HepG2 (cell line): ENCODE results near the gene C4orf33.

ENCODE experiments used
- ERF ChIP-seq: IDR thresholded peaks from 2 replicates; pipeline ENCODE4 v1.6.1; 2018; ENCODE audit warnings: missing biosample characterization, missing genetic modification reagents
- IKZF1 ChIP-seq: fragments of 450-650 bp; IDR thresholded peaks from 2 replicates; pipeline ENCODE4 v1.7.1; 2016
- JUN ChIP-seq: sonication (generic); formaldehyde crosslinking; IDR thresholded peaks from 2 replicates; pipeline ENCODE4 v1.4.0; 2020; ENCODE audit warnings: mild to moderate bottlenecking, missing genetic modification reagents
- TBX3 ChIP-seq: fragments of 450-650 bp; IDR thresholded peaks from 2 replicates; pipeline ENCODE4 v1.6.1; 2017; ENCODE audit warnings: antibody characterized with exemption, mild to moderate bottlenecking, inconsistent platforms, borderline replicate concordance
- YEATS2 ChIP-seq: sonication (generic); formaldehyde crosslinking; IDR thresholded peaks from 2 replicates; pipeline ENCODE4 v1.4.0; 2020; ENCODE audit warnings: missing genetic modification reagents, borderline replicate concordance
- ZNF614 ChIP-seq: IDR thresholded peaks from 2 replicates; pipeline ENCODE4 v1.6.1; 2018; ENCODE audit warnings: missing biosample characterization, missing genetic modification reagents, inconsistent platforms, borderline replicate concordance
- TF ChIP-seq, protein P1 (sequence below): sonication (generic); formaldehyde crosslinking; IDR thresholded peaks from 2 replicates; pipeline ENCODE4 v1.4.0; 2020; ENCODE audit warnings: missing genetic modification reagents, borderline replicate concordance
- TF ChIP-seq, protein P2 (sequence below): sonication (generic); formaldehyde crosslinking; IDR thresholded peaks from 2 replicates; pipeline ENCODE4 v1.4.0; 2020; ENCODE audit warnings: missing genetic modification reagents, borderline replicate concordance
- TF ChIP-seq, protein P3 (sequence below): sonication (generic); formaldehyde crosslinking; IDR thresholded peaks from 2 replicates; pipeline ENCODE4 v1.5.0; 2020; ENCODE audit warnings: mild to moderate bottlenecking, missing genetic modification reagents, moderate library complexity
- TF ChIP-seq, protein P4 (sequence below): sonication (generic); formaldehyde crosslinking; IDR thresholded peaks from 2 replicates; pipeline ENCODE4 v1.5.1; 2020; ENCODE audit warnings: mild to moderate bottlenecking, missing genetic modification reagents, moderate library complexity

DNA sequence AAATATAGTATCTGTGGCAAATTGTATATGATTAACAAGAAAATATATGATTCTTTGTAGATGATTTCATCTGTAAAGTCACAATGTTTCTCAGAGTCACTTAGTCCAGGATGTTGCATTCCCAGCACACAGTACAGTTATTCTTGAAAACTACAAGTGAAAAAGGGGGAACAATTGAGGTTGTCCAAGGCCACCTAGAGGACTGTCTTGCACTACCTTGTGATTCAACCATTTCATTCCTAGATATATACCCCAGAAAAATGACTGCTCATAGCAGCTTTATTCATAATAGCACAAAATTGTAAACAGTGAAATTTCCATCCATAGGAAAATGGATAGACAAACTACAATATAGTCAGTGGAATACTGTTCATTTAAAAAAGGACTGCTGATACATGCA, 16.0 kb downstream of the C4orf33 start:
- TF ChIP-seq JUN (CRISPR knock-in tag) (no peak), YEATS2 (CRISPR knock-in tag) (no peak), IKZF1 (no peak), TBX3 (no peak), ERF (no peak), ZNF614 (no peak)
- TF ChIP-seq, protein P1, sequence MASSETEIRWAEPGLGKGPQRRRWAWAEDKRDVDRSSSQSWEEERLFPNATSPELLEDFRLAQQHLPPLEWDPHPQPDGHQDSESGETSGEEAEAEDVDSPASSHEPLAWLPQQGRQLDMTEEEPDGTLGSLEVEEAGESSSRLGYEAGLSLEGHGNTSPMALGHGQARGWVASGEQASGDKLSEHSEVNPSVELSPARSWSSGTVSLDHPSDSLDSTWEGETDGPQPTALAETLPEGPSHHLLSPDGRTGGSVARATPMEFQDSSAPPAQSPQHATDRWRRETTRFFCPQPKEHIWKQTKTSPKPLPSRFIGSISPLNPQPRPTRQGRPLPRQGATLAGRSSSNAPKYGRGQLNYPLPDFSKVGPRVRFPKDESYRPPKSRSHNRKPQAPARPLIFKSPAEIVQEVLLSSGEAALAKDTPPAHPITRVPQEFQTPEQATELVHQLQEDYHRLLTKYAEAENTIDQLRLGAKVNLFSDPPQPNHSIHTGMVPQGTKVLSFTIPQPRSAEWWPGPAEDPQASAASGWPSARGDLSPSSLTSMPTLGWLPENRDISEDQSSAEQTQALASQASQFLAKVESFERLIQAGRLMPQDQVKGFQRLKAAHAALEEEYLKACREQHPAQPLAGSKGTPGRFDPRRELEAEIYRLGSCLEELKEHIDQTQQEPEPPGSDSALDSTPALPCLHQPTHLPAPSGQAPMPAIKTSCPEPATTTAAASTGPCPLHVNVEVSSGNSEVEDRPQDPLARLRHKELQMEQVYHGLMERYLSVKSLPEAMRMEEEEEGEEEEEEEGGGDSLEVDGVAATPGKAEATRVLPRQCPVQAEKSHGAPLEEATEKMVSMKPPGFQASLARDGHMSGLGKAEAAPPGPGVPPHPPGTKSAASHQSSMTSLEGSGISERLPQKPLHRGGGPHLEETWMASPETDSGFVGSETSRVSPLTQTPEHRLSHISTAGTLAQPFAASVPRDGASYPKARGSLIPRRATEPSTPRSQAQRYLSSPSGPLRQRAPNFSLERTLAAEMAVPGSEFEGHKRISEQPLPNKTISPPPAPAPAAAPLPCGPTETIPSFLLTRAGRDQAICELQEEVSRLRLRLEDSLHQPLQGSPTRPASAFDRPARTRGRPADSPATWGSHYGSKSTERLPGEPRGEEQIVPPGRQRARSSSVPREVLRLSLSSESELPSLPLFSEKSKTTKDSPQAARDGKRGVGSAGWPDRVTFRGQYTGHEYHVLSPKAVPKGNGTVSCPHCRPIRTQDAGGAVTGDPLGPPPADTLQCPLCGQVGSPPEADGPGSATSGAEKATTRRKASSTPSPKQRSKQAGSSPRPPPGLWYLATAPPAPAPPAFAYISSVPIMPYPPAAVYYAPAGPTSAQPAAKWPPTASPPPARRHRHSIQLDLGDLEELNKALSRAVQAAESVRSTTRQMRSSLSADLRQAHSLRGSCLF (CRISPR knock-in tag), result no peak
- TF ChIP-seq, protein P2, sequence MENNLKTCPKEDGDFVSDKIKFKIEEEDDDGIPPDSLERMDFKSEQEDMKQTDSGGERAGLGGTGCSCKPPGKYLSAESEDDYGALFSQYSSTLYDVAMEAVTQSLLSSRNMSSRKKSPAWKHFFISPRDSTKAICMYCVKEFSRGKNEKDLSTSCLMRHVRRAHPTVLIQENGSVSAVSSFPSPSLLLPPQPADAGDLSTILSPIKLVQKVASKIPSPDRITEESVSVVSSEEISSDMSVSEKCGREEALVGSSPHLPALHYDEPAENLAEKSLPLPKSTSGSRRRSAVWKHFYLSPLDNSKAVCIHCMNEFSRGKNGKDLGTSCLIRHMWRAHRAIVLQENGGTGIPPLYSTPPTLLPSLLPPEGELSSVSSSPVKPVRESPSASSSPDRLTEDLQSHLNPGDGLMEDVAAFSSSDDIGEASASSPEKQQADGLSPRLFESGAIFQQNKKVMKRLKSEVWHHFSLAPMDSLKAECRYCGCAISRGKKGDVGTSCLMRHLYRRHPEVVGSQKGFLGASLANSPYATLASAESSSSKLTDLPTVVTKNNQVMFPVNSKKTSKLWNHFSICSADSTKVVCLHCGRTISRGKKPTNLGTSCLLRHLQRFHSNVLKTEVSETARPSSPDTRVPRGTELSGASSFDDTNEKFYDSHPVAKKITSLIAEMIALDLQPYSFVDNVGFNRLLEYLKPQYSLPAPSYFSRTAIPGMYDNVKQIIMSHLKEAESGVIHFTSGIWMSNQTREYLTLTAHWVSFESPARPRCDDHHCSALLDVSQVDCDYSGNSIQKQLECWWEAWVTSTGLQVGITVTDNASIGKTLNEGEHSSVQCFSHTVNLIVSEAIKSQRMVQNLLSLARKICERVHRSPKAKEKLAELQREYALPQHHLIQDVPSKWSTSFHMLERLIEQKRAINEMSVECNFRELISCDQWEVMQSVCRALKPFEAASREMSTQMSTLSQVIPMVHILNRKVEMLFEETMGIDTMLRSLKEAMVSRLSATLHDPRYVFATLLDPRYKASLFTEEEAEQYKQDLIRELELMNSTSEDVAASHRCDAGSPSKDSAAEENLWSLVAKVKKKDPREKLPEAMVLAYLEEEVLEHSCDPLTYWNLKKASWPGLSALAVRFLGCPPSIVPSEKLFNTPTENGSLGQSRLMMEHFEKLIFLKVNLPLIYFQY (CRISPR knock-in tag), result no peak
- TF ChIP-seq, protein P3, sequence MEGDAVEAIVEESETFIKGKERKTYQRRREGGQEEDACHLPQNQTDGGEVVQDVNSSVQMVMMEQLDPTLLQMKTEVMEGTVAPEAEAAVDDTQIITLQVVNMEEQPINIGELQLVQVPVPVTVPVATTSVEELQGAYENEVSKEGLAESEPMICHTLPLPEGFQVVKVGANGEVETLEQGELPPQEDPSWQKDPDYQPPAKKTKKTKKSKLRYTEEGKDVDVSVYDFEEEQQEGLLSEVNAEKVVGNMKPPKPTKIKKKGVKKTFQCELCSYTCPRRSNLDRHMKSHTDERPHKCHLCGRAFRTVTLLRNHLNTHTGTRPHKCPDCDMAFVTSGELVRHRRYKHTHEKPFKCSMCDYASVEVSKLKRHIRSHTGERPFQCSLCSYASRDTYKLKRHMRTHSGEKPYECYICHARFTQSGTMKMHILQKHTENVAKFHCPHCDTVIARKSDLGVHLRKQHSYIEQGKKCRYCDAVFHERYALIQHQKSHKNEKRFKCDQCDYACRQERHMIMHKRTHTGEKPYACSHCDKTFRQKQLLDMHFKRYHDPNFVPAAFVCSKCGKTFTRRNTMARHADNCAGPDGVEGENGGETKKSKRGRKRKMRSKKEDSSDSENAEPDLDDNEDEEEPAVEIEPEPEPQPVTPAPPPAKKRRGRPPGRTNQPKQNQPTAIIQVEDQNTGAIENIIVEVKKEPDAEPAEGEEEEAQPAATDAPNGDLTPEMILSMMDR, result no peak
- TF ChIP-seq, protein P4, sequence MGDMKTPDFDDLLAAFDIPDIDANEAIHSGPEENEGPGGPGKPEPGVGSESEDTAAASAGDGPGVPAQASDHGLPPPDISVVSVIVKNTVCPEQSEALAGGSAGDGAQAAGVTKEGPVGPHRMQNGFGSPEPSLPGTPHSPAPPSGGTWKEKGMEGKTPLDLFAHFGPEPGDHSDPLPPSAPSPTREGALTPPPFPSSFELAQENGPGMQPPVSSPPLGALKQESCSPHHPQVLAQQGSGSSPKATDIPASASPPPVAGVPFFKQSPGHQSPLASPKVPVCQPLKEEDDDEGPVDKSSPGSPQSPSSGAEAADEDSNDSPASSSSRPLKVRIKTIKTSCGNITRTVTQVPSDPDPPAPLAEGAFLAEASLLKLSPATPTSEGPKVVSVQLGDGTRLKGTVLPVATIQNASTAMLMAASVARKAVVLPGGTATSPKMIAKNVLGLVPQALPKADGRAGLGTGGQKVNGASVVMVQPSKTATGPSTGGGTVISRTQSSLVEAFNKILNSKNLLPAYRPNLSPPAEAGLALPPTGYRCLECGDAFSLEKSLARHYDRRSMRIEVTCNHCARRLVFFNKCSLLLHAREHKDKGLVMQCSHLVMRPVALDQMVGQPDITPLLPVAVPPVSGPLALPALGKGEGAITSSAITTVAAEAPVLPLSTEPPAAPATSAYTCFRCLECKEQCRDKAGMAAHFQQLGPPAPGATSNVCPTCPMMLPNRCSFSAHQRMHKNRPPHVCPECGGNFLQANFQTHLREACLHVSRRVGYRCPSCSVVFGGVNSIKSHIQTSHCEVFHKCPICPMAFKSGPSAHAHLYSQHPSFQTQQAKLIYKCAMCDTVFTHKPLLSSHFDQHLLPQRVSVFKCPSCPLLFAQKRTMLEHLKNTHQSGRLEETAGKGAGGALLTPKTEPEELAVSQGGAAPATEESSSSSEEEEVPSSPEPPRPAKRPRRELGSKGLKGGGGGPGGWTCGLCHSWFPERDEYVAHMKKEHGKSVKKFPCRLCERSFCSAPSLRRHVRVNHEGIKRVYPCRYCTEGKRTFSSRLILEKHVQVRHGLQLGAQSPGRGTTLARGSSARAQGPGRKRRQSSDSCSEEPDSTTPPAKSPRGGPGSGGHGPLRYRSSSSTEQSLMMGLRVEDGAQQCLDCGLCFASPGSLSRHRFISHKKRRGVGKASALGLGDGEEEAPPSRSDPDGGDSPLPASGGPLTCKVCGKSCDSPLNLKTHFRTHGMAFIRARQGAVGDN (CRISPR knock-in tag), result no peak
